ENCODE measurements around the gene DMRTA2. TPM values are rescaled to one million over a fixed set of nuclear protein-coding genes. Genes with fewer than 3 reads are reported as not detected.

Gene DMRTA2
- 0.11 TPM in 1 of 2 replicates, not detected in the other for total RNA-seq

GRCh38 chr1:50422946-50423669 lies at the start of gene DMRTA2:
Gene DMRTA2 (minus strand): TSS chr1:50423443. CDS start chr1:50421536, 1,907 bp downstream.

Data from uterine smooth muscle cell (primary cell).